GM13976 (cell line): ENCODE results near the gene CPNE5.

Experiments used
- DNase-seq: peaks from one replicate; pipeline ENCODE4 v3.0.0; 2012; ENCODE audit warnings: low spot score
- in situ Hi-C: fragments of 300-500 bp; cut with MboI; formaldehyde crosslinking; loops from one replicate; pipeline ENCODE4 v1.12.0; 2022; ENCODE audit warnings: low sequenced_read_pairs, mixed read lengths, inconsistent platforms; ENCODE audit not compliant: unreplicated experiment
- TF ChIP-seq, protein P1 (sequence below): IDR thresholded peaks from 2 replicates; pipeline ENCODE4 v1.5.1; 2012; ENCODE audit warnings: borderline replicate concordance, mild to moderate bottlenecking; ENCODE audit not compliant: insufficient read depth; ENCODE audit errors: extremely low read depth, missing control alignments, control extremely low read depth

The CPNE5 gene

DNA sequence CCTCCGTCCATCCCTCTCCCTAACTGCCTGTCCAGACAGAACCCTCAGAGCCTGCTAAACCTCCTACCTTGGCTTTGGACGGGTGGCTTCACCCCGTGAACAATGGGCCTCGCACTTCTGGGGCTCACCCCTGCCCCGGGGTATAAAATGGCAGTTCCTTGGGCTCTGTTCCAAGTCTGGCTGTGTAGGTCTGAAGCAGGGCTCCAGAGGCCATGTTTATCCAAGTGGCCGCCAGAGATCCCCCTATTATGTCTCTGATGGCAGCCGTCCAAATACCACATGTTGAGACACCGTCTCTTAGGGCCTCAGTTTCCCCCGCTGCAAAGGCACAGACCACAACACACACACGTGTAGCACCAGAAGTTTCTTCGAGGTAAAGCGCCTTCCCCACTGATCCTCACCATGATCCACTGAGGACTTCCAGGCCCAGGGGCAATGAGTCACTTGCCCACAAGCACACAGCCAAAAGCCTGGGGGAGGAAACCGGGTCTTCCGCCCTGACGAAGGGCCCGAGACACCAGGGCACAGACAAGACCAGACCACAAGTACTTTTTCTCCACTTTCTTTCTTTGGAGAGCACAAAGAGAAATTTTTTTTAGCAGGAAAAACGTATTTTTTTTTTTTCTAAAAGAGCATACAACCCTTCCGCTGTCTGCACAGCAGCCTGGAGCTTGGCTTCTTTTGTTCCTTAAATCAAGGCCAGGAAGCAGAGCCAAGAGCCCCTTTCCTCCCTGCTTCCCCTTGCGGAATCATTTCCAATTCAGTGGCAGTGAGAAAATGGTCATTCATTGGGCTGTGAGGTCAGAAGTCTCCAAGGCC lies 11.8 kb downstream of the CPNE5 start:
- TF ChIP-seq, protein P1, sequence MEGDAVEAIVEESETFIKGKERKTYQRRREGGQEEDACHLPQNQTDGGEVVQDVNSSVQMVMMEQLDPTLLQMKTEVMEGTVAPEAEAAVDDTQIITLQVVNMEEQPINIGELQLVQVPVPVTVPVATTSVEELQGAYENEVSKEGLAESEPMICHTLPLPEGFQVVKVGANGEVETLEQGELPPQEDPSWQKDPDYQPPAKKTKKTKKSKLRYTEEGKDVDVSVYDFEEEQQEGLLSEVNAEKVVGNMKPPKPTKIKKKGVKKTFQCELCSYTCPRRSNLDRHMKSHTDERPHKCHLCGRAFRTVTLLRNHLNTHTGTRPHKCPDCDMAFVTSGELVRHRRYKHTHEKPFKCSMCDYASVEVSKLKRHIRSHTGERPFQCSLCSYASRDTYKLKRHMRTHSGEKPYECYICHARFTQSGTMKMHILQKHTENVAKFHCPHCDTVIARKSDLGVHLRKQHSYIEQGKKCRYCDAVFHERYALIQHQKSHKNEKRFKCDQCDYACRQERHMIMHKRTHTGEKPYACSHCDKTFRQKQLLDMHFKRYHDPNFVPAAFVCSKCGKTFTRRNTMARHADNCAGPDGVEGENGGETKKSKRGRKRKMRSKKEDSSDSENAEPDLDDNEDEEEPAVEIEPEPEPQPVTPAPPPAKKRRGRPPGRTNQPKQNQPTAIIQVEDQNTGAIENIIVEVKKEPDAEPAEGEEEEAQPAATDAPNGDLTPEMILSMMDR = no peak
- in situ Hi-C loops = no loop called here

DNA sequence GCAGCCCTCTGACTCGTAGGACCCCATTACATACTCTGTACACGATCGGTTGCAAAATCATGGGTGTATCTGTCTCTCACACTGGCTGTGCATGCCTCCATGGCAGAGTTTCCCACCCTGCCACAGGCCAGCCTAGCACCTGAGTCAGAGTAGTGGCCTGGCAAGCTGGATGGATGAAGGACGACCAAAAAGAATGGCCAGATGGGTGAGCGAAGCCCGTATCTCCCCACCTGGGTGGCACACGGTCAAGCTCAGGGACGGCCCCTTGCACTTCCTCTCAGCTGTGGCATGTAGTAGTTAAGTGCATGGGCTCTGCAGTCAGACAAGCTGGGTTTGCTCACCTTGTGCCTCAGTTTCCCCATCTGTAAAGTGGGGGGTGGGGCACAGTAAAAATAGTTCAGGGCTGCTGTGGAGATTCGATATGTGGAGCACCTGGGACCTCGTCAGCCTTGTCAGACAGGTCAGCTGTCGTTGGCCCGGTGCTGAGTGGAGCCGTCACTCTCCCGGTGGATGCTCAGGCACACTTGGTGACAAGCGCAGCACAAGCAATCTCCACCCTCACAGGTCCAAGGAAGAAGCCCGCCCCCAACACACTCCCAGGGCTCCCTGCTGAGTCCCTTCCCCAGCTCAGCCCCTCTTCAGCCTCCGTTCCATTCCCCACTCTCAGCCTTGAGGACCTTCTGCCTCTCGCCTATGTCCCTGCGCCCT lies 12.6 kb downstream of the CPNE5 start:
- no peak for DNase-seq
- in situ Hi-C loops = no loop called here
- TF ChIP-seq, protein P1 = no peak

More for the DNA sequence above, 11.8 kb downstream of the CPNE5 start:
- DNase-seq = no peak

DNA sequence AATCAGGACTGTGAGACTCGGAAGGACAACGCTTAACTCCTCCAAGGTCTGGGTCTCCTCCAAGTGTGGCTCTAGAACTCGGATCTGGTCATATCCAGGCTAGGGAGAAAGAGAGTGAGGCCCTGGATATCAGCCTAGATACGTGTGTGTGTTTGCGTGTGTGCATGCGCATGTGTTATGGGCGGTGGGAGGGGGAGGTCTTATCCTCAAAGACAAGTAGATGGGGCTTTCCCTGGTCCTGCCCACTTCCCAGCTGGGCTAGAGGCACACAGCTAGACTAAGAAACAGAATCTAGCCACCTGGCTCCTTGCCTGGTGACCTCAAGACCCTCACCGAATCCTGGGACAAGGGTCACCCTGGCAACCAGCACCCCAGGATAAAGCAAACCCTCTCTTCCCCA lies 13.2 kb downstream of the CPNE5 start:
- TF ChIP-seq, protein P1 = no peak
- DNase-seq = no peak
- in situ Hi-C loops = no loop called here

DNA sequence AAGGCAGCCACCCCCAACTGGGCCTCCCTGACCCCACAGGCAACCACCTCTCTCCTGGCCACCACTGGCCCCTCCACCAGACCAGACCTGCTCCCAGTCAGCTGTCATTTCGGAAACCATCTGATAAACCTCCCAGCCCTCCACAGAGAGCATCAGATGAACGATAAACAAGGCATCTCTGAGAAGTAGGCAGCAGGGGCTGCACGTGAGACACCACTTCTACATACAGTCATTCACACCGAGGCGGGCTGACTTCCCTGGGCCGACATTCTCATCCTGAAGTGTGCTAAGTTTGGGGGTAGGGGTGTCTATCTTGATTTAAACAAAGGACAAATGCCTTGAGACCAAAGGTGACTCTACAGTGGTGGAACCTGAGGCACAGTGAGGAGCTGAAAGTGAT lies 13.8 kb downstream of the CPNE5 start:
- in situ Hi-C loops = no loop called here
- TF ChIP-seq, protein P1 = no peak
- DNase-seq = no peak

DNA sequence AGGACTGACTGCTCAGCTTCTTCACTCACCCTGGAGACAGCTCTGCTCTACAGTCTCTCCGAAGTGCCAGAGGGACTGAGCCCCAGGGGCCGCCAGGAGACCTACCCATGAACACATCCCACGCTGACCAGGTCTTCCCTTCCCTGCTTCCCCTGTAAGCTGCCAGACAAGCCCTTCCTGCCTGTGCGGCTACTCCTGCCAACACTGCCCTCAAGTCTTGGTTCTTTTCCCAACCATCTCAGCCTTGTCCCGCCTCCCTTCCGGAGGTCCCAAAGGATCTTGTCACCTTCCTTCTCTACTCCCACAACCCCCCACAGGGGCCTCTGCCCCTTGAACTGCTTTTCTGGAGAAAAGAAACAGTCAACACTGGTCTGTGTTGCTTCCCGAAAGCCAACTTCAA lies 15.0 kb downstream of the CPNE5 start:
- no peak for DNase-seq
- in situ Hi-C loops = no loop called here
- TF ChIP-seq, protein P1 = no peak

DNA sequence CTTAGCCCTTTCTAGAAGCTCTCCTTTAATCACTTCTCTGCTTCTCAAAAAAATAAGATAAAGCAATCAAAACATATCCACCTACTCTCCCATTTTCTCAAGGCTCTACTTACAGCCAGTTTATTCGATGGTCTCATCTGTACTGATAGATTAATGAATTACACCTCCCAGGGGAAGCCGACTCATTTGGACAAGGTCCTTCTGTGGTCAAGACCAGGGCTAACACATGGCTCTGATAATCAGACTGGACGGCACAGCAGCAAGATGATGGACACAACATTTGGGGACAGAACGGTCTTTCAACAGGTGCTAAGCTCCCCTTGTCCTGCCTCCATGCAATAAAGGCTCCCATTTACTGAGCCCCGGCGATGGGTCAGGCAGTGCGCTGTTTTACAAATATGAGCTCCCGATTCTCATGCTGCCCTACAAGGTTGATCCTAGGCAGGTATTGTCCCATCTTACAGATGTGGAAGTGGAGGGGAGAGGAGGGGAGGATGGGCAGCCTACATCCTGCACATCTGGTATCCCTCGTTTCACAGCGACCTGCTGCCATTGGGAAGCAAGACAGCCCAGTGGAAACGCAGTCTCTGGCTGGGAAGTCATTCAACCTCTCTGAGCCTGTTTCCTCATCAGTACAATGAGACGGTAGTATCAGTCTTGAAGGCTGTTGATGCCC lies 15.7 kb downstream of the CPNE5 start:
- DNase-seq = no peak
- TF ChIP-seq, protein P1 = no peak
- in situ Hi-C loops = no loop called here
